GM19351 (cell line): Measurements from ENCODE around the gene TMEM120B.
A peak's percentile ranks its signal among the peaks of the same experiment; 100 is the strongest.
"Not testable (repeated sequence)": the region's sequence is repeated elsewhere in the genome, so short reads cannot be mapped to it uniquely, and the experiment has no call there.

Experiments used
- ATAC-seq: cut with Tn5 transposase; IDR thresholded peaks from one replicate; pipeline ENCODE4 v1.9.1; 2021; ENCODE audit warnings: mild to moderate bottlenecking, moderate library complexity; ENCODE audit not compliant: unreplicated experiment

TMEM120B gene

GRCh38 chr12:121712461-121713256 is at the start of gene TMEM120B:
TSS of gene TMEM120B (plus strand) at chr12:121712752. CDS start at chr12:121712896, 144 bp downstream.
- peak; percentile 77 for ATAC-seq

GRCh38 chr12:121663610-121663929 is 49.0 kb upstream of the TMEM120B start:
- no peak for ATAC-seq

DNA sequence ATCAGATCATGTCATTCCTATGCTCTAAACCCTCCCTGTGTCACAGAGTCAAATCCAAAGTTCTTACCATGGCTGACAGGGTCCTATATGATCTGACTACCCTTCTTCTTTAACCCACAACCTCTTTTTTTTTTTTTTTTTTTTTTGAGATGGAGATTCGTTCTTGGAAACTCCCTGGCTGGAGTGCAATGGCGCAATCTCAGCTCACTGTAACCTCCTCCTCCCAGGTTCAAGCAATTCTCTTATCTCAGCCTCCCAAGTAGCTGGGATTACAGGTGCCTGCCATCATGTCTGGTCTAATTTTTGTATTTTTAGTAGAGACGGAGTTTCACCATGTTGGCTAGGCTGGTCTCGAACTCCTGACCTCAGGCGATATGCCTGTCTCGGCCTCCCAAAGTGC is 45.7 kb upstream of the TMEM120B start:
- not testable (repeated sequence) for ATAC-seq

GRCh38 chr12:121668750-121669520 is 43.6 kb upstream of the TMEM120B start:
- ATAC-seq = no peak

GRCh38 chr12:121669521-121669900 is 43.0 kb upstream of the TMEM120B start, which contains the start of gene MORN3:
TSS of gene MORN3 (minus strand) at chr12:121669654. CDS start at chr12:121669483, 171 bp downstream.
- no peak for ATAC-seq

DNA sequence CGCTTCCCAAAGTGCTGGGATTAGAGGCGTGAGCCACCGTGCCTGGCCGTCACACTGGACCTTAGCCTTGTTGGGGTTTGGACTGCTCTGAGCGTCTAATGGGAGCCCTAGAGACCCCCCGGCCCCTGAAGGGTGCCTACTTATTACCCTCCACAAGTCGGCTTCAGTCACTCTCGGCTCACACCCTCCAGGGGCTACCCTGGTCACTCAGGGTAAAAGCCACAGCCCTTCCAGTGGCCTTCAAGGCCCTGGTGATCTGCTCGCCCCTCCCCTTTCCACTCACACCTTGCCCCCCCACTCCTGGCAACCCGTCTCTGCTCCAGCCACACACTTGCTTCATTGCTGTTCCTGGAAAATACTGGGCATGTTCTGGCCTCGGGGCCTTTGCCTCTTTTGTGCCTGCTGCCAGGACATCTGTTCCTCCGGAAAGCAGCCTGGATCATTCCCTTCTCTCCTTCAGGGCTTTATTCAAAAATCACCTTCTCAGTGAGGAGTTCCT is 39.5 kb upstream of the TMEM120B start:
- ATAC-seq = no peak

DNA sequence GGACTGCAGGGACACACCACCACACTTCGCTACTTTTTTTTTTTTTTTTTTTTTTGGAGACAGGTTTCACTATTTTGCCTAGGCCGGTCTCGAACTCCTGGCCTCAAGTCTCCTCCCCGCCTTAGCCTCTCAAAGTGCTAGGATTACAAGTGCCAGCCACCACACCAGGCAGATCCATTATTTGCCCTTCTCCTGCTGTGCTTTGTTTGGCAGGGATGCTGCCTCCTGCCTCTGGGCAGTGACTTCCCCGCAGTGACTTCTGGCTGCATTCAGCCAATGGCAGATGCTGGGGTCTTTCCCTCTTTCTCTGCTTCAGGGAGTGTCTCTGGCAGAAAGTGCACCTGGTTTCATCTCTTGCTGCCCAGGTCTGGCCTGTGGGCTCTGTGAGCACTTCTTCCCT is 36.4 kb upstream of the TMEM120B start:
- no peak for ATAC-seq

- no peak for ATAC-seq
Observed at GRCh38 chr12:121678305-121678704, 34.2 kb upstream of the TMEM120B start.

GRCh38 chr12:121678716-121679300 is 33.7 kb upstream of the TMEM120B start:
- ATAC-seq = no peak

- not testable (repeated sequence) for ATAC-seq
Observed at GRCh38 chr12:121679661-121680197, 32.8 kb upstream of the TMEM120B start.

DNA sequence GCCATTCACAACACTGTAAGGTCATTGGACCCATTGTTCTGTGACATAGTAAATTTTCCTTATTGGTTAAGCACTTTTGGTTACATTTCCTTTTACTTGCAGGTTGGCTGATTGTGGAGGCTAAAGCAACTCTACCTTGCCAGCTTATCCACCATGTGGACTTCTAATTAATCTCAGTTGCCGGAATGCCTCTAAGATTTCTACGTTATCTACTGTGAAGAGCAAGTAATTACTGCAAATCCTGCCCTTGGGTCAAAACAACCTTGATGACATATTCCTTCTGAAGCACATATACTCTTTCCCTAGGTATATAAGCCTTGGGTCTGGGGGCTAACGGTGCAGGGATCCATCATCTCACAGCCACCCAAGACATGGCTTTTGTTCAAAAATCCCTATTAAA is 23.6 kb upstream of the TMEM120B start:
- ATAC-seq = no peak

GRCh38 chr12:121689430-121689829 is 23.1 kb upstream of the TMEM120B start:
- ATAC-seq = no peak

GRCh38 chr12:121692744-121693143 is 19.8 kb upstream of the TMEM120B start:
- not testable (repeated sequence) for ATAC-seq

DNA sequence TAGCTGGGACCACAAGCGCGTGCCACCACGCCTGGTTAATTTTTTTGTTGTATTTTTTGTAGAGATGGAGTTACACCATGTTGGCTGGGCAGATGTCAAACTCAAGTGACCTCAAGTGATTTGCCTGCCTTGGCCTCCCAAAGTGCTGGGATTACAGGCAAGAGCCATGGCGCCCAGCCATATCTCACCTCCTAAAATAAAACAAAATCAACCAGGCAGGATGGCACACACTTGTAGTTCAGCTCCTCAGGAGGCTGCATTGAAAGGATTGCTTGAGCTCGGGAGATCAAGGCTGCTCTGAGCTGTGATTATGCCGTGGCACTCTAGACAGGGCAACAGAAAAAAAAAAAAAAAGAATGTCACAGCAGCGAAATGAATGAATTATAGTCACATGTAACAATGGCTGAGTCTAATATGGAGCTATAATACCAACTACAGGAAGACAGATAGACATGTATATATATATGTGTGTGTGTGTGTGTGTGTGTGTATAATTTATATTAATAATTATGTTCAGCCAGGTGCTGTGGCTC is 19.3 kb upstream of the TMEM120B start:
- ATAC-seq = no peak

- ATAC-seq = no peak
Observed at GRCh38 chr12:121697093-121697698, 15.4 kb upstream of the TMEM120B start.

GRCh38 chr12:121697861-121698260 is 14.7 kb upstream of the TMEM120B start:
- not testable (repeated sequence) for ATAC-seq

- ATAC-seq = no peak
Observed at GRCh38 chr12:121701667-121702277, 10.8 kb upstream of the TMEM120B start.

GRCh38 chr12:121702944-121703343 is 9.6 kb upstream of the TMEM120B start:
- no peak for ATAC-seq

- no peak for ATAC-seq
Observed at GRCh38 chr12:121705514-121705913, 7.0 kb upstream of the TMEM120B start.
